HG02623 (cell line): ENCODE results near the gene TPSG1.
"Not testable (repeated sequence)": the region's sequence is repeated elsewhere in the genome, so short reads cannot be mapped to it uniquely, and the experiment has no call there.

Source experiments
- ATAC-seq: cut with Tn5 transposase; IDR thresholded peaks from one replicate; pipeline ENCODE4 v1.9.1; 2021; ENCODE audit warnings: moderate library complexity; ENCODE audit not compliant: unreplicated experiment

Gene TPSG1

DNA sequence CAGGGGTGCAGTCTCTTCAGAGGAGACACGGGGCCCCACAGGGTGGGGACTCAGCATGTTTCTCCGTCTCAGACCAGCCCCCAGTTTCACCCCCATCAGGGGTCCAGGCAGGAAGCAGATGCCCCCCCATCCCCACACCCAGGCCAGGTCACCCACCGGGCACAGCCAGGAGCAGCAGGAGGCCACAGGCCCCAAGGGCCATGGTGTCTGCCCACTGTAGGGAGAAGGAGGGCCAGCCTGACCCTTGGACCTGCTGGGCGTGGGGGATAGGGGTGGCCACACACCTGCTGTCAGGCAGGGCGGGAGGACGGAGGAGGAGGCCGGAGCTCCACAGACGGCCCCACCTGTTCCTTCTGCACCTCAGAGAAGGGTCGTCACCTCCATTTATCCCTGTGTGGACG lies at the start of gene TPSG1:
Gene TPSG1 (minus strand): TSS at position 218 of the 401 bp plus-strand sequence. CDS start 16 bp downstream, at position 202.
- no peak for ATAC-seq

DNA sequence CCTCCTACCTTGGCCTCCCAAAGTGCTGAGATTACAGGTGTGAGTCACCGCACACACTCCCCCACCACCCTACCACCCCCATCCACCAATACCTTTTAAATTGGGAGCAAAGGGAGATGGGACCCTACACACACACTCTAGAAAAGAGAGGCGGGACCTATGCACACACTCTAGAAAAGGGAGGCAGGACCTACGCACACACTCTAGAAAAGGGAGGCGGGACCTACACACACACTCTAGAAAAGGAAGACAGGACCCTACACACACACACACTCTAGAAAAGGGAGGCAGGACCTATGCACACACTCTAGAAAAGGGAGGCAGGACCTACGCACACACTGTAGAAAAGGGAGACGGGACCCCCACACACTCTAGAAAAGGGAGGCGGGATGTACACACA lies 49.7 kb upstream of the TPSG1 start:
- no peak for ATAC-seq

- ATAC-seq: no peak
Observed at GRCh38 chr16:1273816-1274215, 48.7 kb upstream of the TPSG1 start.

DNA sequence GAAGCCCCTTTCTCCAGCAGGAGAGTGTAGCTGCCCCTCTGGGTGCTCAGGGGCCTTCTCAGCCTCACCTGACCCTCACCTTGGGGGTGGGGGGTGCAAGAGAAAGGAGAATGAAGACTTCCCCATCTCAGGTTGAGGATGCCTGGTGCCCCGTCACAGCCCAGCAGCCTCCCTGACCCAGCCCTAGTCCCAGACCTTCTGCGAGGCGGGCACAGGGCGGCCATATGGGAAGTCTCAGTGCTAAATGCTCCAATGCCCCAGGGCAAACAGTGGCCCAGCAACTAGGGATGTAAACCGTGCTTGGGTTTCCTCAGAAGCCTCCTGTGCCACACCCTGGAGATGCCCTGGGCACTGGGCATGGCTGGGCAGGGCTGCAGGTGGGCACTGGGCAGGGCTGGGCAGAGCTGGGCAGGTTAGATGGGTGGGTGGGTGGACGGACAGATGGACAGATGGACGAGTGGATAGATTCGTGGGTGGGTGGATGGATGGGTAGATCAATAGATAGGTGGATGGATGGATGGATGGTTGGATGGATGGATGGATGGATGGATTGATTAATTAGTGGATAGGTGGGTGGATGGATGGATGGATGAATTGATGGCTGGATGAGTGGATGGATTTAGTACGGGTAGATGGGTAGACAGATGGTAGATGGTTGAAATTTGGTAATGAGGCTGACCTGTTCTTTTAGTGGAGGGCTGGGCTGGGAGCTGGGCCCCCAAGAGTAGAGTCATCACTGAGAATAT lies 47.6 kb upstream of the TPSG1 start:
- ATAC-seq: no peak

DNA sequence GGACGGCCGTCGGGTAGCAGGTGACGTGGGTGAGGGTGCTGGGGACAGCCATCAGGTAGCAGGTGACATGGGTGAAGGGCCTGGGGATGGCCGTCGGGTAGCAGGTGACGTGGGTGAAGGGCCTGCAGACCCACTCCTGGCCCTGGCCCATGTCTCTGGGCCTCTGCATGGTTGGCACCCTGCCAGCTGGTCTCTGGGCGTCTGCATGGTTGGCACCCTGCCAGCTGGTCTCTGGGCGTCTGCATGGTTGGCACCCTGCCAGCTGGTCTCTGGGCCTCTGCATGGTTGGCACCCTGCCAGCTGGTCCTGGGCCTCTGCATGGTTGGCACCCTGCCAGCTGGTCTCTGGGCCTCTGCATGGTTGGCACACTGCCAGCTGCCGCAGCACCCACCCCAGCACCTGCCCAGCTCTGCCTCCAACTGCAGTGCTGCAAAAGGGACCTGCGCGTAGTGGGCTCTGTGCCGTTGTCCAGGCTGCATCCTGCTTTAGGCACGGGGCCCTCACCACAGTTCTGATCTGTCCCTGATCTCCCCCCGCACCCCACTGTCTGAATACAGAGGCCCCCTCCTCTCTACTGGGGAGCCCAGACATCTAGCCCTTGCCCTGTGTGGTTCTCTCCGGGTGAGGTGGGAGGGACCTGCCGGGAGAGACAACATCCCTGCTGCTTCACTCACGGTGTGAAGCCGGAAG lies 46.8 kb upstream of the TPSG1 start:
- not testable (repeated sequence) for ATAC-seq

DNA sequence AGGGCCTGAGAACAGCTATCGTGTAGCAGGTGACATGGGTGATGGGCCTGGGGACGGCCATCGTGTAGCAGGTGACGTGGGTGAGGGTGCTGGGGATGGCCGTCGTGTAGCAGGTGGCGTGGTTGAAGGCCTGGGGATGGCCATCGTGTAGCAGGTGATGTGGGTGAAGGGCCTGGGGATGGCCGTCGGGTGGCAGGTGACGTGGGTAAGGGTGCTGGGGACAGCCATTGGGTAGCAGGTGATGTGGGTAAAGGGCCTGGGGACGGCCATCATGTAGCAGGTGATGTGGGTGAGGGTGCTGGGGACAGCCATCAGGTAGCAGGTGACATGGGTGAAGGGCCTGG lies 46.3 kb upstream of the TPSG1 start:
- ATAC-seq: no peak

DNA sequence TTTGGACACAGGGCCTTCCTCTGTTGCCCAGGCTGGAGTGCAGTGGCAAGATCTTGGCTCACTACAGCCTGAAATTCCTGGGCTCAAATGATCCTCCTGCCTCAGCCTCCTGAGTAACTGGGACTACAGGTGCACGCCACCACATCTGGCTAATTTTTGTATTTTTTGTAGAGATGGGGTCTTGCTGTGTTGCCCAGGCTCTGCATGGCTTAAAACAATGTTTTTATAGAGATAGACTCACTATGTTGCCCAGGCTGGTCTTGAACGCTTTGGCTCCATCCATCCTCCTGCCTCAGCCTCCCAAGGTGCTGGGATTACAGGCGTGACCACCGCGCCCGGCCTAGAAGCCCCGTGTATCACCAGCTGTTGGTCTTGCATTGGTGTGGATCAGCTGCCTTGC lies 44.4 kb upstream of the TPSG1 start:
- not testable (repeated sequence) for ATAC-seq

GRCh38 chr16:1265826-1266225 lies 40.8 kb upstream of the TPSG1 start:
- ATAC-seq: no peak

DNA sequence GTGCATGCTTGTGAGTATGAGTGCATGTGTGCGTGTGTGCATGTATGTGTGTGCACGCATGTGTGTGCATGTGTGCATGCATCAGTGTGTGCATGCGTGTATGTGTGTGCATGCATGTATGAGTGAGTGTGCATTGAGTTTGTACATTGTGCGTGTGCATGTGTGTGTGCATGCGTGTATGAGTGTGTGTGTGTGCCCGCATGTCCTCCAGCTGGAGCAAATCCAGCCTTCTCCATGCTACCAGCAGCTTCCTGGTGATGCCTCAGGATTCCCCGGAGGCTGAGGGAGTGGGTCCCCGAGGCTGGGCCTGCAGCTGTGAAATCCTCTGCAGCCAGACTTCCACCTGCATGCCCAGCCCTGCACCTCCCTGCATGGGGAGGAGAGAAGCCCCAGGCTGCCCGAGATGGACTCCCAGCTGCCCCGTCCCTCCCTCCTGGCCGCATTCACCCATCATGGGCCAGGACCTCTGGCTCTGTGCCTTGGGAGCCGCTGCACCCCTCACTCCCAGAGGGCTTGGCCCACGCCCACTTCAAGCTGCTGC lies 40.1 kb upstream of the TPSG1 start:
- ATAC-seq: no peak

DNA sequence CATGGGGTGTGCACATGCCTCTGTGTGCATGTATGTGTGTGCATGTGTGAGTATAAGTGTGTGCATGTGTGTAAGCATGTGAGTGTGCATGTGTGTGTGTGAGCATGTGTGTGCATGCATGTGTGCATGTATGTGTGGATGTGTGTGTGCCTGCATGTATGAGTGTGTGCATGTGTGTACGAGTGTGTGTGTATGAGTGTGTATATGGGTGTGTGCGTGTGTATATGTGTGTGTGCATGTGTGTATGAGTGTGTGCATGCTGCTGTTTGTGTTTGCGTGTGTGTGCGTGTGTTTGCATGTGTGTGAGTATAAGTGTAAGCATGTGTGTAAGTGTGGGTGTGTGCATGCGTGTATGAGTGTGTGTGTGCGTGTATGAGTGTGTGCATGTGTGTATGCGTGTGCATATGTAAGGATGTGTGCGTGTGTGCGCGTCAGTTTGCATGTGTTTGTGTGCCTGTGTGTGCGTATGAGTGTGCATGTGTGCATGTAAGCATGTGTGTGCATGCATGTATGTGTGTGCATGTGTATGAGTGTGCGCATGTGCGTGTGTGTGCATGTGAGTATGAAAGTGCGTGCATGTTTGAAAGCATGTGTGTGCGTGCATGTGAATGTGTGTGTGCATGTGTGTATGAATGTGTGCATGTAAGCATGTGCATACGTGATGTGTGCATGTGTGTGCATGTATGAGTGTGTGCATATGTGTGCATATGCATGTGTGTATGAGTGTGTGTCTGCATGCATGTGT lies 39.4 kb upstream of the TPSG1 start:
- ATAC-seq: no peak

DNA sequence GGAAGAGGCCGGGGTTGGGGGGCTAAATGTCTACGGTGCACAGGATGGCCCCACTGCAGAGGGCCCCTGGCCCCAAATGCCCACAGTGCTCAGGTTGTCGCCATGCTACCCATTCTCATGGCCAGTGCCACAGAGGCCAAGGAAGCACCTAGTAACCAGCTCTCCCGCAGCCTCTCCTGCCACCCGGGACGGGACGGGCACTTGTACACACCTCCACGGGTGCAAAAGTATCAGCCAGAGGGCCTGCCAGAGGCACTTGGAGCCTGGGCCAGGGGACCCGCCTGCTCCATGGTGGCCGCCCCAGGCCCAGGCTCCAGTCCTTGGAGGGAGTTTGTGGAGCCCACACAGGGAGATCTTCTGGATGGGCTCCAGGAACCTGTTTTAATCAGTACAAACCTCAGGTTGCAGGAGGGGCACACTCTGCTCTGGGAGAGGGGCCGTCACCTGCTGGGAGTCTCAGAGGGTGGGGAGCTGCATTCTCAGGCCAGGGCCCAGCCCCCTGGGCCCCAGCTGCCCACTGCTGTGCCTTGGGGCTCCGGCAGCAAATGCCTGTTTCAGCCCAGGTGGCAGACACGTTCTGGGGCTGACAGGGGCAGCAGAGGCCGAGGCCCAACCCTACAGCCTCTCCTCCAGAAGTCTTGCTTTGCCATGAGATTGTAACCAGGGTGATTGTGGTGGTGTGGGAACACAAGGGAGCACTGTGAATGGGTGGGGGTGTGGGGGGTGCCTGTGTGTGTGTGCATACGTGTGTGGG lies 38.7 kb upstream of the TPSG1 start:
- ATAC-seq: no peak

- ATAC-seq: no peak
Observed at GRCh38 chr16:1262846-1263221, 37.8 kb upstream of the TPSG1 start.

DNA sequence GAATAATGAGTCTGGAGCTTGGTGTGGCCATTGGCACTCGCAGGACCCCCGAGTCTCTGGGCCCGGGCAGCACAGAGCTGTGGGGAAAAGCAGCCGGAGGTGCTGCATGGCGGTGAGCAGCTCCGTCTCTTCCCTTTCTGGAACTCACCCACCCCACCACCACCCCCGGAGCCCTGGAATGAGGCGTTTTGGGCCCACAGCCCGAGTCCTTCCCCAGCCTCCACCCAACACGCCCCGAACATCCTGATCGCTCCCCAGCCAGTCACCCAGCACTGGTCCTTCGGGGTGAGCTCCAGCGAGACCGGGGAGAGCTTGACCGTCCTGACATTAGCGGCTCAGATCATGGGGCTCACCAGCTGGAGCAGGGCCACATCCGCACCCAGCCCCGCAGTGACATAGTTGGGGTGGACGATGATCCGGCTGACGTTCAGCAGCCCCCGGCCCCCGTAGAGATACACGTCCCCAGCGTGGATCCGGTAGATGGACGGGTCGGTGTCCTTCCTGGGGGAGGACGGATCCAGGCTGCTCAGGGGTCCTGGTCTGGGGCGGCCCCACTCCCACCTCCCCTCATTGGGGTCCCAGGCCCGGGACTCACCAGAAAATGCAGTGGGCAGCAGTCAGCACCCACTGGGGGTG lies 37.3 kb upstream of the TPSG1 start:
- no peak for ATAC-seq

DNA sequence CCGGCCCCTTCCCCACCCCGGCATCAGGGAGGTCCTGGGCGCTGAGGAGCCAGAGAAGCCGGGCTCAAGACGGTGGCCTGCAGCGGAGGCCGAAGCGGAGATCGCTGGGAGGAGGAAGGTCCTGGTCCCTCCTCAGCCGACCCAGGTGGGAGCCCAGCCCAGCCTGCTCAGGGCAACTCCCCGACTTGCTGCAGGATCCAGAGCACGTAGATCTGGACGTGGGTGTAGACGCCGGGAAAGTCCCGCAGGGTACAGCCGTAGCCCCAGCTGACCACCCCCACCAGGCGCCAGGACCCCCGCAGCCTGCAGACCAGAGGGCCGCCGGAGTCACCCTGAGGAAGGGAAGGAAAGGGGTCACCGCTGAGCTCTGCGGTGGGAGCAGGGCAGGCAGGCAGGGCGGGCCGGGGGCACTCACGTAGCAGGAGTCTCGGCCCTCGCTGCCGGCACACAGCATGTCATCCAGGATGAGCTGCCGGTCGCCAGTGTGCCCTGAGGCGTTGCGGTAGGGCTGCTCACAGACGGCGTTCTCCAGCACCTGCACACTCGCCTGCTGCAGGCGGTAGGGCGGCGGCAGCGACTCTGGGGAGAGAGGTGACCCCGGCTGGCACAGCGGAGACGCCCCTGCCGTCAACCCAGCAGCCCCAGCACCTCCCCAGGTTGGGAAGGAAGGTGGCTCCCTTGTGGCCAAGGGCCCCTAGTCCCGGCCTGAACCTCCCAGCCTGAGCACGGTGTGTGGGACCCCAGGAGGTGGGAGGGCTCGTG lies 36.2 kb upstream of the TPSG1 start:
- no peak for ATAC-seq

- no peak for ATAC-seq
Observed at GRCh38 chr16:1260101-1260680, 35.1 kb upstream of the TPSG1 start.

GRCh38 chr16:1259760-1260068 lies 34.6 kb upstream of the TPSG1 start:
- no peak for ATAC-seq

DNA sequence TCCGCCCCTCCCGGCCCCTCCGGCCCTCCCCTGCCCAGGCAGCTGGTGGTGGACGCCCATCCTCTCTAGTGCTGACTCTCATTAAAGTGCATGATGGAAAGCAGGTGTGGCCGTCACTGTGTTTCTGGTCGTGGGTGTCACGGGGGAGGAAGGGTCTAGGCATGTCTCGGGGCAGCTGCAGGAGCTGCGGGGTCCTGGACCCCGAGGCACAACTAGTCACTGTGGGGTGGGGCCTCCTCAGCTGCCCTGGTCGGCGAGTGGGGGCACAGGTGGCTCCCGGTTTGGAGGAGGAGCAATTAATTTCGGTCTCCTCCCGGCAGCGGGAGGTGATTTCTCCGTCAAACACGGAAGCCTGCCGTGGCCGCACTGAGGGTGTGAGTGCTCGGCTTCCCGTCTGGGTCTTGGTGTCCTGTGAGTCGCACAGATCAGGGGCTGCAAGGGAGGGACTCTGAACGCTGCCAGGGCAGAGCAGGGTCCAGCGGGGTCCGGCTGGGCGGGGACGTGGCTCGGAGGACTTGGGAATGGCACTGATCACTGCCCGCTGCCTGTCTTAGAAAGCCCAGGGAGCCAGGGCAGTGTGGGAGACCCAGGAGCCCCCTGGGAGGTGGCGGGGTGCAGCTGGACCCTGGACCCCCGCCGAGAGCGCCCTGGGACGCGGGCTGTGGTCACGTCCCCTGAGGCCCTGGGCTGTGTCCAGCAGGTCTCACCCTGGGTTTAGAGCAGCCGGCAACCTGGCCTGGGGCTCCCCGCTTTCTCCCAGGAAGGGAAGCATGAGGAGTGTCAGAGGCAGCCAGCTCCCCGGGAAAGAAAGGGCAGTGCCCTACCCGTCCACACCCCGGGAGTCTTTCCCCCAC lies 34.1 kb upstream of the TPSG1 start:
- ATAC-seq: no peak

GRCh38 chr16:1258225-1258600 lies 33.1 kb upstream of the TPSG1 start:
- ATAC-seq: no peak
